ENCODE data around the gene DRAM2. TPM values are rescaled to one million over a fixed set of nuclear protein-coding genes. Genes with fewer than 3 reads are reported as not detected.

The DRAM2 gene
- total and polyA plus RNA-seq, 9 of the 15 experiments (the other 6 are each of a cell fraction or from before 2014, with no cell fraction given) = 29.0 to 161 (median 53.5) TPM

- TF ChIP-seq, protein P1, sequence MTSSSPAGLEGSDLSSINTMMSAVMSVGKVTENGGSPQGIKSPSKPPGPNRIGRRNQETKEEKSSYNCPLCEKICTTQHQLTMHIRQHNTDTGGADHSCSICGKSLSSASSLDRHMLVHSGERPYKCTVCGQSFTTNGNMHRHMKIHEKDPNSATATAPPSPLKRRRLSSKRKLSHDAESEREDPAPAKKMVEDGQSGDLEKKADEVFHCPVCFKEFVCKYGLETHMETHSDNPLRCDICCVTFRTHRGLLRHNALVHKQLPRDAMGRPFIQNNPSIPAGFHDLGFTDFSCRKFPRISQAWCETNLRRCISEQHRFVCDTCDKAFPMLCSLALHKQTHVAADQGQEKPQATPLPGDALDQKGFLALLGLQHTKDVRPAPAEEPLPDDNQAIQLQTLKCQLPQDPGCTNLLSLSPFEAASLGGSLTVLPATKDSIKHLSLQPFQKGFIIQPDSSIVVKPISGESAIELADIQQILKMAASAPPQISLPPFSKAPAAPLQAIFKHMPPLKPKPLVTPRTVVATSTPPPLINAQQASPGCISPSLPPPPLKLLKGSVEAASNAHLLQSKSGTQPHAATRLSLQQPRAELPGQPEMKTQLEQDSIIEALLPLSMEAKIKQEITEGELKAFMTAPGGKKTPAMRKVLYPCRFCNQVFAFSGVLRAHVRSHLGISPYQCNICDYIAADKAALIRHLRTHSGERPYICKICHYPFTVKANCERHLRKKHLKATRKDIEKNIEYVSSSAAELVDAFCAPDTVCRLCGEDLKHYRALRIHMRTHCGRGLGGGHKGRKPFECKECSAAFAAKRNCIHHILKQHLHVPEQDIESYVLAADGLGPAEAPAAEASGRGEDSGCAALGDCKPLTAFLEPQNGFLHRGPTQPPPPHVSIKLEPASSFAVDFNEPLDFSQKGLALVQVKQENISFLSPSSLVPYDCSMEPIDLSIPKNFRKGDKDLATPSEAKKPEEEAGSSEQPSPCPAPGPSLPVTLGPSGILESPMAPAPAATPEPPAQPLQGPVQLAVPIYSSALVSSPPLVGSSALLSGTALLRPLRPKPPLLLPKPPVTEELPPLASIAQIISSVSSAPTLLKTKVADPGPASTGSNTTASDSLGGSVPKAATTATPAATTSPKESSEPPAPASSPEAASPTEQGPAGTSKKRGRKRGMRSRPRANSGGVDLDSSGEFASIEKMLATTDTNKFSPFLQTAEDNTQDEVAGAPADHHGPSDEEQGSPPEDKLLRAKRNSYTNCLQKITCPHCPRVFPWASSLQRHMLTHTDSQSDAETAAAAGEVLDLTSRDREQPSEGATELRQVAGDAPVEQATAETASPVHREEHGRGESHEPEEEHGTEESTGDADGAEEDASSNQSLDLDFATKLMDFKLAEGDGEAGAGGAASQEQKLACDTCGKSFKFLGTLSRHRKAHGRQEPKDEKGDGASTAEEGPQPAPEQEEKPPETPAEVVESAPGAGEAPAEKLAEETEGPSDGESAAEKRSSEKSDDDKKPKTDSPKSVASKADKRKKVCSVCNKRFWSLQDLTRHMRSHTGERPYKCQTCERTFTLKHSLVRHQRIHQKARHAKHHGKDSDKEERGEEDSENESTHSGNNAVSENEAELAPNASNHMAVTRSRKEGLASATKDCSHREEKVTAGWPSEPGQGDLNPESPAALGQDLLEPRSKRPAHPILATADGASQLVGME (CRISPR knock-in tag; IDR thresholded peaks at IDR 0.05) = no peak
- TF ChIP-seq ADNP (tag; IDR thresholded peaks at IDR 0.05) (no peak), CTBP1 (IDR thresholded peaks at IDR 0.05; ENCODE audit: borderline replicate concordance) (peak; percentile 80; the same call in 1 of the 2 replicates), RBM25 (IDR thresholded peaks at IDR 0.05; ENCODE audit: low read depth, low read length, severe bottlenecking) (no peak), ZBTB8A (IDR thresholded peaks at IDR 0.05; ENCODE audit: partially characterized antibody) (no peak), SIRT6 (IDR thresholded peaks at IDR 0.05; ENCODE audit: low read depth, low read length) (no peak), HMG20A (CRISPR knock-in tag; conservative IDR thresholded peaks at IDR 0.05) (no peak), MBD2 (IDR thresholded peaks at IDR 0.05; ENCODE audit: borderline replicate concordance, low read depth) (no peak), SIN3A (IDR thresholded peaks at IDR 0.05; ENCODE audit: borderline replicate concordance in 2 of 2, control insufficient read depth in 1 of 2, low read depth in 2 of 2, low read length in 2 of 2) (no peak), PATZ1 (CRISPR knock-in tag; IDR thresholded peaks at IDR 0.05; ENCODE audit: borderline replicate concordance) (no peak), ILK (tag; IDR thresholded peaks at IDR 0.05; ENCODE audit: borderline replicate concordance, low read depth) (no peak)
- TF ChIP-seq, protein P2, sequence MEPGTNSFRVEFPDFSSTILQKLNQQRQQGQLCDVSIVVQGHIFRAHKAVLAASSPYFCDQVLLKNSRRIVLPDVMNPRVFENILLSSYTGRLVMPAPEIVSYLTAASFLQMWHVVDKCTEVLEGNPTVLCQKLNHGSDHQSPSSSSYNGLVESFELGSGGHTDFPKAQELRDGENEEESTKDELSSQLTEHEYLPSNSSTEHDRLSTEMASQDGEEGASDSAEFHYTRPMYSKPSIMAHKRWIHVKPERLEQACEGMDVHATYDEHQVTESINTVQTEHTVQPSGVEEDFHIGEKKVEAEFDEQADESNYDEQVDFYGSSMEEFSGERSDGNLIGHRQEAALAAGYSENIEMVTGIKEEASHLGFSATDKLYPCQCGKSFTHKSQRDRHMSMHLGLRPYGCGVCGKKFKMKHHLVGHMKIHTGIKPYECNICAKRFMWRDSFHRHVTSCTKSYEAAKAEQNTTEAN (CRISPR knock-in tag; IDR thresholded peaks at IDR 0.05) = no peak
- TF ChIP-seq, protein P3, sequence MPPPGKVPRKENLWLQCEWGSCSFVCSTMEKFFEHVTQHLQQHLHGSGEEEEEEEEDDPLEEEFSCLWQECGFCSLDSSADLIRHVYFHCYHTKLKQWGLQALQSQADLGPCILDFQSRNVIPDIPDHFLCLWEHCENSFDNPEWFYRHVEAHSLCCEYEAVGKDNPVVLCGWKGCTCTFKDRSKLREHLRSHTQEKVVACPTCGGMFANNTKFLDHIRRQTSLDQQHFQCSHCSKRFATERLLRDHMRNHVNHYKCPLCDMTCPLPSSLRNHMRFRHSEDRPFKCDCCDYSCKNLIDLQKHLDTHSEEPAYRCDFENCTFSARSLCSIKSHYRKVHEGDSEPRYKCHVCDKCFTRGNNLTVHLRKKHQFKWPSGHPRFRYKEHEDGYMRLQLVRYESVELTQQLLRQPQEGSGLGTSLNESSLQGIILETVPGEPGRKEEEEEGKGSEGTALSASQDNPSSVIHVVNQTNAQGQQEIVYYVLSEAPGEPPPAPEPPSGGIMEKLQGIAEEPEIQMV (tag; conservative IDR thresholded peaks at IDR 0.05; ENCODE audit: low read depth) = no peak
Observed at GRCh38 chr1:111101854-111102642, 37.8 kb downstream of the DRAM2 start (continued).

Measured in K562 (cell line).